Astrocyte (in vitro differentiated cells and primary cell): ENCODE data around the gene ITPRID1. TPM values are rescaled to one million over a fixed set of nuclear protein-coding genes. Genes with fewer than 3 reads are reported as not detected.

Experiments
- DNase-seq: peaks from one replicate; pipeline ENCODE4 v3.0.0-alpha.2; 2010; ENCODE audit warnings: low read depth
- FAIRE-seq: peaks from 2 replicates; lab custom pipeline; 2011; peaks lifted over from hg19 to GRCh38; lab: Jason Lieb, UNC
- H2AFZ ChIP-seq: 2 replicates; pipeline ENCODE4 v1.6.0; 2012; ENCODE audit warnings: low read depth, low read length, inconsistent platforms
- H3K27ac ChIP-seq: 2 replicates; pipeline ENCODE4 v1.5.1; 2011; ENCODE audit warnings: low read depth, low read length, inconsistent platforms
- H3K27me3 ChIP-seq: 2 replicates; pipeline ENCODE4 v1.6.0; 2011; ENCODE audit warnings: low read length, inconsistent platforms; ENCODE audit not compliant: insufficient read depth
- H3K36me3 ChIP-seq: 2 replicates; pipeline ENCODE4 v1.5.1; 2011; ENCODE audit warnings: low read length, inconsistent platforms; ENCODE audit not compliant: insufficient read depth
- H3K4me1 ChIP-seq: 2 replicates; pipeline ENCODE4 v1.5.1; 2011; ENCODE audit warnings: low read length, inconsistent platforms; ENCODE audit not compliant: insufficient read depth
- H3K4me2 ChIP-seq: 2 replicates; pipeline ENCODE4 v1.6.0; 2012; ENCODE audit warnings: low read length, inconsistent platforms
- H3K4me3 ChIP-seq: 2 replicates; pipeline ENCODE4 v1.5.1; 2011; ENCODE audit warnings: low read depth, mild to moderate bottlenecking, low read length, inconsistent platforms; ENCODE audit not compliant: insufficient read depth
- H3K79me2 ChIP-seq: 2 replicates; pipeline ENCODE4 v1.6.0; 2012; ENCODE audit warnings: mild to moderate bottlenecking, low read length, inconsistent platforms; ENCODE audit not compliant: insufficient read depth
- H3K9ac ChIP-seq: 2 replicates; pipeline ENCODE4 v1.6.0; 2012; ENCODE audit warnings: mild to moderate bottlenecking, low read length, inconsistent platforms
- H3K9me3 ChIP-seq: 2 replicates; pipeline ENCODE4 v1.5.1; 2012; ENCODE audit warnings: low read depth, mild to moderate bottlenecking, low read length, inconsistent platforms; ENCODE audit not compliant: insufficient read depth
- H4K20me1 ChIP-seq: 2 replicates; pipeline ENCODE4 v1.6.0; 2012; ENCODE audit warnings: low read length, inconsistent platforms; ENCODE audit not compliant: insufficient read depth
- H3K27ac Mint-ChIP-seq: one replicate; pipeline ENCODE4 v1.8.0; 2021; ENCODE audit warnings: mild to moderate bottlenecking, mixed read lengths; ENCODE audit not compliant: unreplicated experiment
- H3K27me3 Mint-ChIP-seq: one replicate; pipeline ENCODE4 v1.8.0; 2021; ENCODE audit warnings: low read depth, mixed read lengths; ENCODE audit not compliant: unreplicated experiment
- H3K36me3 Mint-ChIP-seq: one replicate; pipeline ENCODE4 v1.8.0; 2021; ENCODE audit warnings: low read depth, mixed read lengths; ENCODE audit not compliant: unreplicated experiment
- H3K4me1 Mint-ChIP-seq: one replicate; pipeline ENCODE4 v1.8.0; 2021; ENCODE audit warnings: low read depth, mixed read lengths; ENCODE audit not compliant: unreplicated experiment
- H3K4me3 Mint-ChIP-seq: one replicate; pipeline ENCODE4 v1.8.0; 2021; ENCODE audit warnings: mild to moderate bottlenecking, moderate library complexity, mixed read lengths; ENCODE audit not compliant: unreplicated experiment
- H3K9me3 Mint-ChIP-seq: one replicate; pipeline ENCODE4 v1.8.0; 2021; ENCODE audit warnings: mild to moderate bottlenecking, mixed read lengths; ENCODE audit not compliant: unreplicated experiment
- CTCF ChIP-seq: IDR thresholded peaks from 2 replicates; pipeline ENCODE4 v1.5.1; 2011; ENCODE audit warnings: low read depth, mild to moderate bottlenecking, inconsistent platforms, low read length, moderate library complexity; ENCODE audit not compliant: insufficient read depth
- EZH2 ChIP-seq: IDR thresholded peaks from 2 replicates; pipeline ENCODE4 v1.6.1; 2012; ENCODE audit warnings: mild to moderate bottlenecking, low read length, inconsistent platforms; ENCODE audit not compliant: insufficient read depth
- total RNA-seq: library from RNA; stranded (reverse); gene quantifications from 2 replicates; pipeline ENCODE4 v1.2.1, GENCODE V29; 2021

Gene ITPRID1
- total RNA-seq, 1 donor from 2014 or later: not detected

- Histone ChIP-seq H3K9ac (no peak overlapping the region), H3K4me2 (no peak overlapping the region), H3K4me1 (no peaks in the 10 kb centered on the region), H3K27me3 (no peaks in the 10 kb centered on the region), H3K27ac (no peak overlapping the region), H4K20me1 (no peaks in the 10 kb centered on the region), H2AFZ (no peak overlapping the region), H3K4me3 (no peak overlapping the region), H3K79me2 (no peaks in the 10 kb centered on the region), H3K9me3 (no peaks in the 10 kb centered on the region), H3K36me3 (no peaks in the 10 kb centered on the region)
- H3K27ac Mint-ChIP-seq: no peak overlapping the region
- FAIRE-seq (no peak), DNase-seq (no peak)
- peaks cover 2% of the 10 kb centered on the region for H3K9me3 Mint-ChIP-seq
- H3K27me3 Mint-ChIP-seq: peaks cover 17% of the 10 kb centered on the region
- no peaks in the 10 kb centered on the region for H3K4me1 Mint-ChIP-seq
- no peaks in the 10 kb centered on the region for H3K36me3 Mint-ChIP-seq
- no peak for TF ChIP-seq EZH2
- no peak for TF ChIP-seq CTCF
- no peak overlapping the region for H3K4me3 Mint-ChIP-seq
Observed at GRCh38 chr7:31707089-31707488, 193.2 kb downstream of the ITPRID1 start.

Other genes with a start within 250 kb of the ITPRID1 start
- gene NEUROD6, start 173.4 kb upstream of the ITPRID1 start, total RNA-seq: not detected in 2 replicates
- not detected in 2 replicates for gene PPP1R17, start 173.1 kb downstream of the ITPRID1 start, total RNA-seq